ENCODE results near the gene MAPRE2.

Gene MAPRE2

GRCh38 chr18:35061804-35062203 is 20.6 kb downstream of the MAPRE2 start:
- H3K4me3 ChIP-seq (ENCODE audit: insufficient read length, low read depth): no peak overlapping the region
- DNase-seq (ENCODE audit: low read depth, low spot score): no peak
- H3K9me3 ChIP-seq (ENCODE audit: insufficient read depth, low read length): no peaks in the 10 kb centered on the region
- H3K9ac ChIP-seq (ENCODE audit: insufficient read length, low read depth): no peak overlapping the region
- no peaks in the 10 kb centered on the region for H3K4me1 ChIP-seq (ENCODE audit: insufficient read depth, insufficient read length)
- H3K36me3 ChIP-seq (ENCODE audit: insufficient read depth, insufficient read length, low read length): no peaks in the 10 kb centered on the region
- H3K27me3 ChIP-seq (ENCODE audit: insufficient read depth, insufficient read length): no peaks in the 10 kb centered on the region
- TF ChIP-seq YY1 (IDR thresholded peaks at IDR 0.05; ENCODE audit: insufficient read depth, insufficient read length) (no peak), ZNF274 (IDR thresholded peaks at IDR 0.05; ENCODE audit: low read depth, low read length) (no peak), SUZ12 (IDR thresholded peaks at IDR 0.05; ENCODE audit: extremely low read depth, insufficient read depth, insufficient read length) (no peak)

GRCh38 chr18:35062408-35062807 is 21.2 kb downstream of the MAPRE2 start:
- Histone ChIP-seq H3K27me3 (ENCODE audit: insufficient read depth, insufficient read length) (no peaks in the 10 kb centered on the region), H3K9ac (ENCODE audit: insufficient read length, low read depth) (no peak overlapping the region), H3K9me3 (ENCODE audit: insufficient read depth, low read length) (no peaks in the 10 kb centered on the region), H3K36me3 (ENCODE audit: insufficient read depth, insufficient read length, low read length) (no peaks in the 10 kb centered on the region), H3K4me1 (ENCODE audit: insufficient read depth, insufficient read length) (no peaks in the 10 kb centered on the region), H3K4me3 (ENCODE audit: insufficient read length, low read depth) (no peak overlapping the region)
- no peak for DNase-seq (ENCODE audit: low read depth, low spot score)
- no peak for TF ChIP-seq SUZ12 (IDR thresholded peaks at IDR 0.05; ENCODE audit: extremely low read depth, insufficient read depth, insufficient read length)
- TF ChIP-seq ZNF274 (IDR thresholded peaks at IDR 0.05; ENCODE audit: low read depth, low read length): no peak
- TF ChIP-seq YY1 (IDR thresholded peaks at IDR 0.05; ENCODE audit: insufficient read depth, insufficient read length): no peak

GRCh38 chr18:35063875-35064690 is 22.9 kb downstream of the MAPRE2 start:
- Histone ChIP-seq H3K27me3 (ENCODE audit: insufficient read depth, insufficient read length) (no peaks in the 10 kb centered on the region), H3K9me3 (ENCODE audit: insufficient read depth, low read length) (no peaks in the 10 kb centered on the region), H3K9ac (ENCODE audit: insufficient read length, low read depth) (no peak overlapping the region), H3K4me1 (ENCODE audit: insufficient read depth, insufficient read length) (no peaks in the 10 kb centered on the region), H3K4me3 (ENCODE audit: insufficient read length, low read depth) (no peak overlapping the region), H3K36me3 (ENCODE audit: insufficient read depth, insufficient read length, low read length) (no peaks in the 10 kb centered on the region)
- DNase-seq (ENCODE audit: low read depth, low spot score): no peak
- TF ChIP-seq ZNF274 (IDR thresholded peaks at IDR 0.05; ENCODE audit: low read depth, low read length): no peak
- no peak for TF ChIP-seq SUZ12 (IDR thresholded peaks at IDR 0.05; ENCODE audit: extremely low read depth, insufficient read depth, insufficient read length)
- TF ChIP-seq YY1 (IDR thresholded peaks at IDR 0.05; ENCODE audit: insufficient read depth, insufficient read length): no peak

DNA sequence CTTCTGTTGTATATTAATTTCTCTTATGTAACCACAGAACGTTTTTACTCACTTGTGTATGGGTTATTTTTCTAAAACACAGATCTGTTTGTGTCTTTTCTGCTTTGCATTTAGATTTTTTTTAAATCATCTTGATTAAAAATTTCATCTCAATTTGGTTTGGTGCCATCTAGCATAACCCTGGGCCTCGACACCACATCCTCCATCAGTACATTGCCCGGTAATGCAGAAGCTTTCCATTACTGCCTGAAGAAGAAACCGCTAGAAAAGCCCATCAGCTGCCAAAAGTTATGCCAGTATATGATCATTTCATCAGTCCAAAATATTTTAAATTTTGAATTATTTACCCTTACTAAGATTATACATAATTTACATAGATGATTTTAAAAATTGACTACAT is 26.2 kb downstream of the MAPRE2 start:
- H3K9ac ChIP-seq (ENCODE audit: insufficient read length, low read depth): no peak overlapping the region
- no peaks in the 10 kb centered on the region for H3K4me1 ChIP-seq (ENCODE audit: insufficient read depth, insufficient read length)
- no peak overlapping the region for H3K4me3 ChIP-seq (ENCODE audit: insufficient read length, low read depth)
- H3K27me3 ChIP-seq (ENCODE audit: insufficient read depth, insufficient read length): no peaks in the 10 kb centered on the region
- no peaks in the 10 kb centered on the region for H3K9me3 ChIP-seq (ENCODE audit: insufficient read depth, low read length)
- TF ChIP-seq SUZ12 (IDR thresholded peaks at IDR 0.05; ENCODE audit: extremely low read depth, insufficient read depth, insufficient read length): no peak
- TF ChIP-seq YY1 (IDR thresholded peaks at IDR 0.05; ENCODE audit: insufficient read depth, insufficient read length): no peak
- TF ChIP-seq ZNF274 (IDR thresholded peaks at IDR 0.05; ENCODE audit: low read depth, low read length): no peak
- H3K36me3 ChIP-seq (ENCODE audit: insufficient read depth, insufficient read length, low read length): no peaks in the 10 kb centered on the region
- no peak for DNase-seq (ENCODE audit: low read depth, low spot score)

GRCh38 chr18:35071819-35072247 is 30.6 kb downstream of the MAPRE2 start:
- H3K36me3 ChIP-seq (ENCODE audit: insufficient read depth, insufficient read length, low read length): no peaks in the 10 kb centered on the region
- H3K4me3 ChIP-seq (ENCODE audit: insufficient read length, low read depth): no peak overlapping the region
- TF ChIP-seq YY1 (IDR thresholded peaks at IDR 0.05; ENCODE audit: insufficient read depth, insufficient read length): no peak
- TF ChIP-seq SUZ12 (IDR thresholded peaks at IDR 0.05; ENCODE audit: extremely low read depth, insufficient read depth, insufficient read length): no peak
- TF ChIP-seq ZNF274 (IDR thresholded peaks at IDR 0.05; ENCODE audit: low read depth, low read length): no peak
- no peaks in the 10 kb centered on the region for H3K27me3 ChIP-seq (ENCODE audit: insufficient read depth, insufficient read length)
- no peak for DNase-seq (ENCODE audit: low read depth, low spot score)
- no peaks in the 10 kb centered on the region for H3K4me1 ChIP-seq (ENCODE audit: insufficient read depth, insufficient read length)
- no peaks in the 10 kb centered on the region for H3K9me3 ChIP-seq (ENCODE audit: insufficient read depth, low read length)
- no peak overlapping the region for H3K9ac ChIP-seq (ENCODE audit: insufficient read length, low read depth)

- Histone ChIP-seq H3K4me3 (ENCODE audit: insufficient read length, low read depth) (no peak overlapping the region), H3K9ac (ENCODE audit: insufficient read length, low read depth) (no peak overlapping the region), H3K36me3 (ENCODE audit: insufficient read depth, insufficient read length, low read length) (no peaks in the 10 kb centered on the region), H3K27me3 (ENCODE audit: insufficient read depth, insufficient read length) (no peaks in the 10 kb centered on the region), H3K9me3 (ENCODE audit: insufficient read depth, low read length) (no peaks in the 10 kb centered on the region), H3K4me1 (ENCODE audit: insufficient read depth, insufficient read length) (no peaks in the 10 kb centered on the region)
- TF ChIP-seq YY1 (IDR thresholded peaks at IDR 0.05; ENCODE audit: insufficient read depth, insufficient read length) (no peak), SUZ12 (IDR thresholded peaks at IDR 0.05; ENCODE audit: extremely low read depth, insufficient read depth, insufficient read length) (no peak), ZNF274 (IDR thresholded peaks at IDR 0.05; ENCODE audit: low read depth, low read length) (no peak)
- no peak for DNase-seq (ENCODE audit: low read depth, low spot score)
These were observed 31.4 kb downstream of the MAPRE2 start for GRCh38 chr18:35072616-35073015.

DNA sequence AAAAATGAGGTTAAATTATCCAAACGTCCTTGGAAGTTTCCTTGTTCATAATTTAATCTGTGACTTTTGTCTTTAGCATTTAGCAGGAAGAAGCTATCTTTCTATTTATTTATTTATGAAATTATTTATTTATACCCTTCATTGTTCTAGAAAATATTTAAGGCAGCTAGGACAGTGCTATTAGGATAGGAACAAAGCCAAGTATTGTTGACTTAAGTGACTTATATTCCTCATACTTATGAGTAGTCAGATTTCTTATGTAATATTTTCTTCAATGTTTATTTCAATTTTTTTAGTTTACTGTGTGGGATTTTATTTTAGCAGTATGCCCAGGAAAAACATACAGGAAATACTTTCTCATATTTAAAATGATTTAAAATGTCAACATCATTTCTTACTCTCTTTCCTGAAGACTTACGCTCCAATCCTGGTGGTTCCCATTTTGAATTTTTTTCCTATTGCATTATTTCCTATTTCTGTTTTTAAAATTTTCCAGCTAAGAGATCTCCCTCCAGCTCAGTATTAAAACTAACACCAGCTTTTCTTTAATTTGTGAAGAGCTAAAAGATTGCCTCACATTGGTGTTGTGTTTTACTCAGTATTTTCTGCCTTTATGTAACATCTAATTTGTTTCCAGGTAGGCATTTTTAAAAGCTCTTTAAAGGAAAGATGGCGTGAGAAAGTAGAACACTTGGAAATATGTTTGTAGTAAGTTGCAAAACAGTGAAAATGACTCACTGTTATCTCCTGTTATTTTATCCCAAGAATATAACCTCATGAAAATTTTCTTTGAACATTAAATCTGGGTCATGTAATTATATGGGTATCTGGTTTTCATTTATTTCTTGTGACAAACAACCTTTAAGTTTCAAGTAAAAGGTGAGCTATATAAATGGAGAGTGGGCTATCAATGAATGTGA is 32.2 kb downstream of the MAPRE2 start:
- H3K27me3 ChIP-seq (ENCODE audit: insufficient read depth, insufficient read length): no peaks in the 10 kb centered on the region
- H3K36me3 ChIP-seq (ENCODE audit: insufficient read depth, insufficient read length, low read length): no peaks in the 10 kb centered on the region
- no peak for TF ChIP-seq YY1 (IDR thresholded peaks at IDR 0.05; ENCODE audit: insufficient read depth, insufficient read length)
- TF ChIP-seq SUZ12 (IDR thresholded peaks at IDR 0.05; ENCODE audit: extremely low read depth, insufficient read depth, insufficient read length): no peak
- no peak for TF ChIP-seq ZNF274 (IDR thresholded peaks at IDR 0.05; ENCODE audit: low read depth, low read length)
- H3K4me3 ChIP-seq (ENCODE audit: insufficient read length, low read depth): no peak overlapping the region
- no peaks in the 10 kb centered on the region for H3K9me3 ChIP-seq (ENCODE audit: insufficient read depth, low read length)
- no peak for DNase-seq (ENCODE audit: low read depth, low spot score)
- no peaks in the 10 kb centered on the region for H3K4me1 ChIP-seq (ENCODE audit: insufficient read depth, insufficient read length)
- no peak overlapping the region for H3K9ac ChIP-seq (ENCODE audit: insufficient read length, low read depth)

Measured in NT2/D1 (cell line).